Left hindlimb (tissue), 1 donor: ENCODE data around the gene LUC7L2.
A peak's percentile ranks its signal among the peaks of the same experiment; 100 is the strongest.
"Not testable (repeated sequence)": the region's sequence is repeated elsewhere in the genome, so short reads cannot be mapped to it uniquely, and the experiment has no call there.

Experiments
- DNase-seq: peaks from one replicate; pipeline ENCODE4 v3.0.0-alpha.2; 2018

Gene LUC7L2

GRCh38 chr7:139357729-139358506 lies 1.8 kb upstream of the LUC7L2 start:
- DNase-seq: not testable (repeated sequence)

- no peak for DNase-seq
These were observed 941 bp upstream of the LUC7L2 start for GRCh38 chr7:139358541-139359365.

GRCh38 chr7:139360210-139360947 lies 685 bp downstream of the LUC7L2 start:
- peak; percentile 98 for DNase-seq

GRCh38 chr7:139360948-139361307 lies 1.2 kb downstream of the LUC7L2 start:
- DNase-seq: no peak

- no peak for DNase-seq
These were observed 1.8 kb downstream of the LUC7L2 start for GRCh38 chr7:139361523-139361922.

- no peak for DNase-seq
These were observed 2.6 kb downstream of the LUC7L2 start for GRCh38 chr7:139362302-139362701.

GRCh38 chr7:139362981-139363380 lies 3.3 kb downstream of the LUC7L2 start:
- DNase-seq: no peak

- no peak for DNase-seq
These were observed 5.6 kb downstream of the LUC7L2 start for GRCh38 chr7:139365336-139365735.

- no peak for DNase-seq
These were observed 6.7 kb downstream of the LUC7L2 start for GRCh38 chr7:139366400-139366799.

GRCh38 chr7:139367438-139368155 lies 7.9 kb downstream of the LUC7L2 start:
- DNase-seq: no peak

GRCh38 chr7:139370301-139370942 lies 10.7 kb downstream of the LUC7L2 start:
- DNase-seq: no peak

- no peak for DNase-seq
These were observed 11.2 kb downstream of the LUC7L2 start for GRCh38 chr7:139370943-139371313.

- no peak for DNase-seq
These were observed 14.6 kb downstream of the LUC7L2 start for GRCh38 chr7:139374246-139374645.

- DNase-seq: no peak
These were observed 22.7 kb downstream of the LUC7L2 start for GRCh38 chr7:139382439-139382838.

GRCh38 chr7:139384611-139385010 lies 24.9 kb downstream of the LUC7L2 start:
- DNase-seq: no peak

- no peak for DNase-seq
These were observed 27.9 kb downstream of the LUC7L2 start for GRCh38 chr7:139387594-139387993.

- DNase-seq: no peak
These were observed 29.4 kb downstream of the LUC7L2 start for GRCh38 chr7:139389091-139389490.

GRCh38 chr7:139389774-139390173 lies 30.1 kb downstream of the LUC7L2 start:
- no peak for DNase-seq

GRCh38 chr7:139393621-139394211 lies 34.0 kb downstream of the LUC7L2 start:
- DNase-seq: no peak

GRCh38 chr7:139394540-139394939 lies 34.8 kb downstream of the LUC7L2 start:
- no peak for DNase-seq

GRCh38 chr7:139396323-139396951 lies 36.7 kb downstream of the LUC7L2 start:
- no peak for DNase-seq
